Activated naive CD4-positive, alpha-beta T cell treated with anti-CD3 and anti-CD28 coated beads for 36 hours (primary cell): Measurements from ENCODE around the gene ZNF292. TPM values are rescaled to one million over a fixed set of nuclear protein-coding genes. Genes with fewer than 3 reads are reported as not detected.
"Not testable (repeated sequence)": the region's sequence is repeated elsewhere in the genome, so short reads cannot be mapped to it uniquely, and the experiment has no call there.

Experiments
- CTCF ChIA-PET: fragments of 350-600 bp; sonication (Branson Sonifier 250); formaldehyde crosslinking; loops from one replicate; lab custom pipeline; 2021; ENCODE audit warnings: antibody characterized with exemption; lab: Charles Lee
- DNase-seq: peaks from one replicate; pipeline ENCODE4 v3.0.0-alpha.2; 2020
- H3K27ac Mint-ChIP-seq: one replicate; pipeline ENCODE4 v1.8.0; 2021; ENCODE audit warnings: mild to moderate bottlenecking, mixed read lengths
- H3K27me3 Mint-ChIP-seq: one replicate; pipeline ENCODE4 v1.8.0; 2021; ENCODE audit warnings: low read depth, mixed read lengths
- H3K36me3 Mint-ChIP-seq: one replicate; pipeline ENCODE4 v1.8.0; 2021; ENCODE audit warnings: low read depth, mixed read lengths
- H3K4me1 Mint-ChIP-seq: one replicate; pipeline ENCODE4 v1.8.0; 2021; ENCODE audit warnings: low read depth, mixed read lengths
- H3K4me3 Mint-ChIP-seq: one replicate; pipeline ENCODE4 v1.8.0; 2021; ENCODE audit warnings: mild to moderate bottlenecking, moderate library complexity, mixed read lengths
- H3K9me3 Mint-ChIP-seq: one replicate; pipeline ENCODE4 v1.8.0; 2021; ENCODE audit warnings: mixed read lengths
- intact Hi-C: fragments of 100-400 bp; cut with micrococcal nuclease; formaldehyde crosslinking; loops from one replicate; pipeline ENCODE4 v1.15.1; 2023
- total RNA-seq, 2 experiments: library from RNA; stranded (reverse); gene quantifications; one replicate each; pipeline ENCODE4 v1.2.3, GENCODE V29; 2021

ZNF292 gene
- total RNA-seq, 2 experiments from 2014 or later, result 39.5 to 41.2 TPM

DNA sequence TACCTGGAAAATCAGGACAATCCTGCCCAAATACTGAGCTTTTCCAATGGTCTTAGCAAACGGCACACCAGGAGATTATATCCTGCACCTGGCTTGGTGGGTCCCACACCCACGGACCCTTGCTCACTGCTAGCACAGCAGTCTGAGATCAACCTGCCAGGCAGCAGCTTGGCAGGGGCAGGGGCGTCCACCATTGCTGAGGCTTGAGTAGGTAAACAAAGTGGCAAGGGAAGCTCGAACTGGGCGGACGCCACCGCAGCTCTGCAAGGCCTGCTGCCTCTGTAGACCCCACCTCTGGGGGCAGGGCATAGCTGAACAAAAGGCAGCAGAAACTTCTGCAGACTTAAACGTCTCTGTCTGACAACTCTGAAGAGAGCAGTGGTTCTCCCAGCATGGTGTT, 15.4 kb upstream of the ZNF292 start:
- H3K4me3 Mint-ChIP-seq, H3K9me3 Mint-ChIP-seq, H3K27me3 Mint-ChIP-seq, H3K4me1 Mint-ChIP-seq, H3K27ac Mint-ChIP-seq, H3K36me3 Mint-ChIP-seq, DNase-seq: not testable (repeated sequence)
- CTCF ChIA-PET, result interaction anchor here (0.6 to 3.1 kb wide), 11 partner anchors 9 to 1597 kb away, joined by 3 to 12 read pairs (median 6); no protein-coding TSS in a partner anchor
- intact Hi-C loops, result loop anchor here (1.0 to 5.0 kb wide), 3 partner anchors 97 to 787 kb away; no protein-coding TSS in a partner anchor

DNA sequence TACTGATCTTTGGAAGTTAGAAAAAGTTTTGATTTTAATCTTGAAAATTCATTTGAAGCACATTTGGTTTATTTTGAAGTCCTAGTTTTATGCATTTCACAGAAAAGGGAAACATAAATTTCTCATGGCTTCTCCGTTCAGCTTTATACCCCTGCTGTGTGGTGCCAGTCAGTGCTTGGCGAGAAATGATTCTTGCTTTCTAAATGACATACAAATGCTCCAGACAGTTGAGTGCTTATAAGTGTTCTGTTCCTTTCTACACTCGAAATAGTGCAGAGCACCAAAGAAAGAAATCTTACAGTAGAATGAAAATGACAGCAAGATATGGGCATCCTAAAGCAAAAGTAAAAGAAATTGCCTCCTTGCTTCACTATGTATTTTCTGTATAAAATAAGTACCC, 9.0 kb upstream of the ZNF292 start:
- no peak for DNase-seq
- no peak overlapping the region for H3K27ac Mint-ChIP-seq

DNA sequence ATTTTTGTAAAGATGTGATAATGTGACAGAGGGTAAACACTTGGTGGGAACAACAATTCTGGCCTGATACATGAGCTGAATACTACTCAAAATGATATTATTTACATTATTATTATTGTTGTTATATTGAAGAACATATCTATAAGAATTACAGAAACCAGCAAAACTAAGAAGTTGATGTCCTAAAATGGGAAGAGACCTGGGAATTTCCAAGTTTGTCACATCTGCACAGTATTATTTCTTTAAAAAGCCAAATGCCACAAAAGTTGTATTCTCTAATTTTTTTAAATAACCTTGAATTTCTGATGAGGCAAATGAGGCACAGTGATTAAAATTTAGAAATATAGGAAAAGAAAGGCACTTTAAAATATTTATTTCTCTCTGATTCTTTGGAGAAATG, 5.0 kb upstream of the ZNF292 start:
- H3K27me3 Mint-ChIP-seq, result no peaks in the 10 kb centered on the region
- no peak for DNase-seq
- no peaks in the 10 kb centered on the region for H3K9me3 Mint-ChIP-seq
- H3K36me3 Mint-ChIP-seq, result peaks cover 1% of the 10 kb centered on the region
- CTCF ChIA-PET, result no interaction called here
- intact Hi-C loops, result loop anchor here (5.0 kb wide), 2 partner anchors 102 to 657 kb away; no protein-coding TSS in a partner anchor
- no peak overlapping the region for H3K4me3 Mint-ChIP-seq
- no peak overlapping the region for H3K27ac Mint-ChIP-seq
- peaks cover 22% of the 10 kb centered on the region for H3K4me1 Mint-ChIP-seq

More for the DNA sequence above, 9.0 kb upstream of the ZNF292 start:
- Mint-ChIP-seq H3K36me3 (no peaks in the 10 kb centered on the region), H3K4me3 (no peak overlapping the region), H3K9me3 (no peaks in the 10 kb centered on the region), H3K27me3 (peaks cover 5% of the 10 kb centered on the region), H3K4me1 (peaks cover 2% of the 10 kb centered on the region)
- CTCF ChIA-PET, result no interaction called here
- intact Hi-C loops, result no loop called here

DNA sequence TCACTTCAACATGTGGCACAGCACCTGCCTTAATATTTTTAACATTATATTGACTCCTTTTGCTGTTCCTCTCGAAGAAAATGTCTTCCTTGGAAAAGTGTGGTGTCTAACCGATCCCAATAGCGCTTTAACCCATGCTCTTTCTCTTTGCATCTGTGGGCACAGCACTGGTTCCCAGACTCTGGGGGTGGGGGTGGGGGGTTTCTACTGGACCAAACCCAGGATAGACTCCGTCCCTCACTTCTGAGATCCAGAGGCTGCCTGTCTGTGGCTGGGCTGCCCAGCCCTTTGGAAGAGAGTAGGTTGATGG, 3.9 kb upstream of the ZNF292 start:
- peaks cover 24% of the 10 kb centered on the region for H3K4me1 Mint-ChIP-seq
- DNase-seq, result no peak
- CTCF ChIA-PET, result no interaction called here
- no peaks in the 10 kb centered on the region for H3K27me3 Mint-ChIP-seq
- no peaks in the 10 kb centered on the region for H3K9me3 Mint-ChIP-seq
- H3K27ac Mint-ChIP-seq, result peak overlapping the region; percentile 95
- peak overlapping the region; percentile 85 for H3K4me3 Mint-ChIP-seq
- peaks cover 4% of the 10 kb centered on the region for H3K36me3 Mint-ChIP-seq
- intact Hi-C loops, result loop anchor here (5.0 kb wide), 2 partner anchors 101 to 656 kb away; no protein-coding TSS in a partner anchor

DNA sequence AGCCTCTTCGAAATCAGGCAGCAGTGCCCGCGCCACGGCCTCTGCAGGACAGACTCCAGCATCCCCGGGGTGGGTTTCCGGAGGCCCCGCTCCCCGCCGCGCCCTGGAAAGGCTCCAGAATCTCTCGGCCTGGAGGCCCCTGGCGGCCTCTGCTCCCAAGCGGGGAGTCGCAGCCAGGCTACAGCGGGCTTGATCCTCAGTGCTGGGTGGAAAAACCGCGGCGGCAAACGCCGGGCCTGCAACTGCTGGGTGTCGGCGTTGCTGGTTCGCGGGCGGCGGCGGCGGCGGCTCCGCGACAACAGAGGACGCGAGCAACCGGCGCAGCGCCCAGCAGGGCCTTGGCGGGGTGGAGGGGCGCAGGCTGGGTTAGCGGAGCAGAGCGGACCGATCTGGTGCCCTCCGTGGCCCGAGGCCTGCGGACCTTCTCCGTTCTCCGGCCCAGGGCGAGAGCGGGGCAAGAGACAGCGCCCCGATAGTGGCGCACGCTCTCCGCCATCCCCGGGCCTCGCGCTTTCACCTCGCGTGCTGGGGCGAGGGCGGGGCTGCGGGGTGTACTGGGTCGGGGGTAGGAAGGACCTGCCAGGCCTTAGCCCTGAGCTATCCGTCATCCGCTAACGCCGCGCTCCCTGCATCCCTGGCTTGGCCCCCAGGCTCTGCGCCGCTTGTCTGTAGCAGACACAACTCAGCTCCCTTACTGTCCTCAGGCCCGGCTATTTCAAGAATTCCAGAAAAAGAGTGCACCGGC, 3.4 kb upstream of the ZNF292 start:
- intact Hi-C loops, result loop anchor here (5.0 kb wide), 2 partner anchors 100 to 655 kb away; no protein-coding TSS in a partner anchor
- CTCF ChIA-PET, result interaction anchor here (1.1 to 2.0 kb wide), 2 partner anchors 12 to 89 kb away, joined by 3 to 6 read pairs; no protein-coding TSS in a partner anchor
- peaks cover 9% of the 10 kb centered on the region for H3K36me3 Mint-ChIP-seq
- H3K27ac Mint-ChIP-seq, result peak overlapping the region; percentile 95
- H3K27me3 Mint-ChIP-seq, result no peaks in the 10 kb centered on the region
- no peaks in the 10 kb centered on the region for H3K9me3 Mint-ChIP-seq
- peak overlapping the region; percentile 85 for H3K4me3 Mint-ChIP-seq
- peak; percentile 69 for DNase-seq
- H3K4me1 Mint-ChIP-seq, result peaks cover 29% of the 10 kb centered on the region

DNA sequence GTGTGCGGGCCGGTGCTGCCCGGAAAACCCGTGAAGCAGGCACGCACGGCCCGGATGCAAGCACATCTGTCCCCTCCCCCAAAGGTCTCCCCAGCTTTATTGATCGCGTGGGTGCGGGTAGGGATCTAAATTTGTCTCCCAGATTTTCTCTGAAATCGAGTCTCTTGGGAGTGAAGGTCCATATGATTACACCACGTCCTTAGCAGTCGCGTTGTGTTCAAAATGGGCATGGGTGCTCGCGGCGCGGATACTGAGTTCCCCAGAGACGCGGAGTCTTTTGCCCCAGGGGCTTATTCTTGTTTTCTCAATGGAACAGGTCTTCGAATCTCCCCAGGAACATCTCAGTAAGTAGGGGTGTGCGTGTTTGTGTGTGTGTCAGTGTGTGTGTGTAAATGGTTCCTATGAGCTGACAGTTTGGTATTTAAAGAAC, 2.8 kb upstream of the ZNF292 start:
- Mint-ChIP-seq H3K4me1 (peaks cover 31% of the 10 kb centered on the region), H3K27ac (peak overlapping the region; percentile 95), H3K36me3 (peaks cover 10% of the 10 kb centered on the region), H3K9me3 (no peaks in the 10 kb centered on the region), H3K27me3 (no peaks in the 10 kb centered on the region), H3K4me3 (peak overlapping the region; percentile 85)
- intact Hi-C loops, result loop anchor here (5.0 kb wide), 2 partner anchors 100 to 655 kb away; no protein-coding TSS in a partner anchor
- no peak for DNase-seq
- CTCF ChIA-PET, result interaction anchor here (1.1 to 2.0 kb wide), 2 partner anchors 13 to 88 kb away, joined by 3 to 6 read pairs; no protein-coding TSS in a partner anchor

DNA sequence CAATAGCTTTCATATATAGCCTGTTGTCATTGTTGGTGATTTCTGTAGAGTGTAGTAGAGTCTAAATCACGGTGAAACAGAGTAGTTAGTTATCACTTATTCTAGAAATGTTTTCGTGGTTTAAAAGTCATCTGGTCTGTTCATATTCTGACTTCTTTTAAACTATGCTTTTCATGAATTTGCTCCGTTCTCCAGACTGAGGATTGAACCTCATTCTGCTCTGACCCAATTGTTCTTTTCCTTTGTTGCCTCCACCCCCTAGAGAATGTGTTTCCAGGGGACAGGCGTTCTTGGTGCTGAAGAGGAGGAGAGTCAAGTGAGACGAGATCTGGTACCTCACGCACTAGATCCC, 748 bp upstream of the ZNF292 start:
- DNase-seq, result no peak
- H3K4me1 Mint-ChIP-seq, result peaks cover 44% of the 10 kb centered on the region

DNA sequence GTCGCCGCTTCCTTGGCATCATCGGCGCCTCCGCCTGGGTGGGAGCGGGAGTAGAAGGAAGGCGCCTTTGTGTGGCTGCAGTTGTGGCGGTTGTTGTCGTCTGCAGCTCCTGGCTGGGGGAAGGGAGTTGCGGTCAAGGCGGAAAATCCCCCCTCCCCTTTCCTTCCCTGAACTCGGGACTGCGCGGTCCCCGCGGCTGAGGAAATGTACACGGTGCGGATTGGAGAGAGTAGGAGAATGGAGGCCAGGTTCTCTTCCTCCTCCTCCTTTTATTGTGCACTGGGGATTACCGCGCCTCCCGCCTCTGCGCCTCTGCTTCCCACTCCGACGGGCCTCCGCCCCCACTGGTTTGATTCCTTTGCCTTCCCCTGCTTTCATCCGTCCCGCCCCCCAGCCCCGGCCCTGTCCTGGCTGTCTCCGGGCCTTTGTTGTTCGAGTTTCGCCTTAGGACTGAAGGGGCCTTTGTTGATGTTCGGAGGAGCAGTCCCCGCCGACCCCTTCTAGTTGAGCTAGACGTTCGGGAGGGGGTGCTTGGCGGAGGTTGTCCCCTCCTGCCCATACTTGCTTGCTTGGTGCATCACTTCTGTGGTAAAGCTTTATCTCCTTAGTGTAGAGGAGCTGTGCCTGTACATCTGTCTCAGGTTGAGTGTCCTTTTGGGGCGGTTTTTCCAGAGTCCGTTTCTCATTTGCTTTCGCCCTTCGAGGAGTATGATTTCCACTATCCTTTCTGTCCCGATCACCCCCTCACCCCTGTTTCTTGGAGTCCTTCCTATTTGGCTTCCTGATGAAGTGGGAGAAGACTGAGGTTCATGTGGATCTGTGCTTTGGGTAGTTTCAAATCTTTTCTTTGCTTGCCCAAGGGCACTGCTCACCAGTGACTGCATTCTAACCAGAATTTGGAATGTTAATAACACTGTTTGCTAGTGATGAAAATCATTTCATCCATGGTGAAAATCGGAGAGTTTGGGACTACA, 764 bp downstream of the ZNF292 start:
- CTCF ChIA-PET, result interaction anchor here (0.9 to 1.6 kb wide), 5 partner anchors 8 to 105 kb away, joined by 3 to 7 read pairs (median 3); no protein-coding TSS in a partner anchor
- H3K27ac Mint-ChIP-seq, result peak overlapping the region; percentile 94
- peaks cover 50% of the 10 kb centered on the region for H3K4me1 Mint-ChIP-seq
- H3K4me3 Mint-ChIP-seq, result peak overlapping the region; percentile 85
- DNase-seq, result peak; percentile 71
- intact Hi-C loops, result loop anchor here (1.0 to 5.0 kb wide), 12 partner anchors 26 to 1564 kb away; partner anchors contain the start of genes AKIRIN2, ORC3, SLC35A1 and SMIM8
- H3K27me3 Mint-ChIP-seq, result no peaks in the 10 kb centered on the region
- peaks cover 14% of the 10 kb centered on the region for H3K36me3 Mint-ChIP-seq
- H3K9me3 Mint-ChIP-seq, result no peaks in the 10 kb centered on the region

More for the DNA sequence above, 748 bp upstream of the ZNF292 start:
- intact Hi-C loops, result loop anchor here (1.0 to 5.0 kb wide), 4 partner anchors 83 to 1476 kb away; no protein-coding TSS in a partner anchor
- Mint-ChIP-seq H3K4me3 (peak overlapping the region; percentile 85), H3K36me3 (peaks cover 14% of the 10 kb centered on the region), H3K27me3 (no peaks in the 10 kb centered on the region), H3K27ac (peak overlapping the region; percentile 94), H3K9me3 (no peaks in the 10 kb centered on the region)
- CTCF ChIA-PET, result interaction anchor here (0.7 to 1.5 kb wide), 3 partner anchors 27 to 323 kb away, joined by 3 to 4 read pairs (median 3); no protein-coding TSS in a partner anchor

DNA sequence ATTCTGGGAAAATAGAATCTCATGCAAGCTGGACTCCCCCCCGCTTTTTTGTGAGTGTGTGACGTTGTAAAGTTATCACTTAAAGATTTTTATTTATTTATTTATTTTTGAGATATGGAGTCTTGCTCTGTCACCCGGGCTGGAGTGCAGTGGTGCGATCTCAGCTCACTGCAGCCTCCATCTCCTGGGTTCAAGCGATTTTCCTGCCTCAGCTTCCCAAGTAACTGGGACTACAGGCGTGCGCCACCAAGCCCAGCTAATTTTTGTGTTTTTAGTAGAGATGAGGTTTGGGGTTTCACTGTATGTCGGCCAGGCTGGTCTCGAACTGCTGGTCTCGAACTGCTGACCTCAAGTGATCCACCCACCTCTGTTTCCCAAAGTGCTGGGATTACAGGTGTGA, 2.2 kb downstream of the ZNF292 start:
- not testable (repeated sequence) for DNase-seq, H3K9me3 Mint-ChIP-seq, H3K27ac Mint-ChIP-seq, H3K27me3 Mint-ChIP-seq
- CTCF ChIA-PET, result interaction anchor here (0.7 to 1.2 kb wide), 2 partner anchors 17 to 79 kb away, joined by 3 read pairs; no protein-coding TSS in a partner anchor
- peaks cover 14% of the 10 kb centered on the region for H3K36me3 Mint-ChIP-seq
- intact Hi-C loops, result loop anchor here (5.0 kb wide), 1 partner anchor 1565 kb away; the partner anchor contains the start of gene SNX14
- peaks cover 59% of the 10 kb centered on the region for H3K4me1 Mint-ChIP-seq
- peak overlapping the region; percentile 43 for H3K4me3 Mint-ChIP-seq

DNA sequence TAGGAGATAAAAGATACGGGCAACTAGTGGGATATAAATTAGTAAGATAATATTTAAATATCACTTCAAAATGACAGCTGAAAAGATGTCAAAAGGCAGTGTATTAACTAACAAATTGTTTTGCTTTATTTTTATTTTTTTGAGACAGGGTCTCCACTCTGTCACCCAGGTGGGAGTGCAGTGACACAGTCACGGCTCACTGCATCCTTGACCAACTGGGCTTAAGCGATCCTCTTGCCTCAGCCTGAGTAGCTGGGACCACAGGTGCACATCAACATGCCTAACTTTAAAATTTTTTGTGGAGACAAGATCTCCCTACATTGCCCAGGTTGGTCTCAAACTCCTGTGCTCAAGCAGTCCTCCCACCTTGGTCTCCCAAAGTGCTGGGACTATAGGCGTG, 5.9 kb downstream of the ZNF292 start:
- DNase-seq, result no peak
- H3K4me1 Mint-ChIP-seq, result peaks cover 76% of the 10 kb centered on the region
- intact Hi-C loops, result no loop called here
- H3K27me3 Mint-ChIP-seq, result no peaks in the 10 kb centered on the region
- no peak overlapping the region for H3K4me3 Mint-ChIP-seq
- peaks cover 18% of the 10 kb centered on the region for H3K36me3 Mint-ChIP-seq
- no peaks in the 10 kb centered on the region for H3K9me3 Mint-ChIP-seq
- no peak overlapping the region for H3K27ac Mint-ChIP-seq
- CTCF ChIA-PET, result interaction anchor here (0.7 kb wide), 2 partner anchors 94 to 100 kb away, joined by 3 read pairs; no protein-coding TSS in a partner anchor

DNA sequence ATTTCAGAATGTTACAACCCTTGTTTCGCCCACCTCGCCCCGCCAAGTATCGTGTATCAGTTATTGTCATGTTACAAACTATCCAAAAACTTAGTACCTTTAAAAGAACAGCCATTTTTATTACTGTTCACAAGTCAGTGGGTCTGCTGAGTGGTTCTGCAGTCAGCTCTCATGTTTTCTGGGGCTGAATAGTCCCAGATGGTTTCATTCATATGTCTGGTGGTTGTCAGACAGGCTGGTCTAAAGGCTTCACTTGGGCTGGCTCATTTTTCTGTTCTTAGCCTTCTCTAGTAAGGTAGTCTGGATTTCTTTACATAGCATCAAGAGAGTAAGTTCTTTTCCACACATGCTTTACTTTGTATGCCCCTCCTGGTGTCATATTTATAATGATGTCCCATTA, 8.6 kb downstream of the ZNF292 start:
- no peak overlapping the region for H3K4me3 Mint-ChIP-seq
- intact Hi-C loops, result no loop called here
- CTCF ChIA-PET, result interaction anchor here (1.7 kb wide), 1 partner anchor 10 kb away, joined by 3 read pairs; no protein-coding TSS in a partner anchor

More for the DNA sequence above, 8.6 kb downstream of the ZNF292 start:
- DNase-seq, result no peak
- no peaks in the 10 kb centered on the region for H3K9me3 Mint-ChIP-seq
- peaks cover 74% of the 10 kb centered on the region for H3K4me1 Mint-ChIP-seq
- no peak overlapping the region for H3K27ac Mint-ChIP-seq
- H3K36me3 Mint-ChIP-seq, result peaks cover 9% of the 10 kb centered on the region
- no peaks in the 10 kb centered on the region for H3K27me3 Mint-ChIP-seq
